DND-41 (cell line): Measurements from ENCODE around the gene DNM2.

ENCODE experiments used
- ATAC-seq: fragments of 200-7000 bp; cut with Tn5 transposase; 3 replicates; pipeline ENCODE4 v1.9.1; 2021; ENCODE audit warnings: low read depth; ENCODE audit not compliant: insufficient read depth
- DNase-seq: peaks from one replicate; pipeline ENCODE4 v3.0.0-alpha.2; 2020
- H2AFZ ChIP-seq: 2 replicates; pipeline ENCODE4 v1.6.0; 2012; ENCODE audit warnings: low read depth, low read length
- H3K27ac ChIP-seq: 2 replicates; pipeline ENCODE4 v1.5.1; 2012; ENCODE audit warnings: low read length, inconsistent platforms
- H3K27me3 ChIP-seq: fragments of 200-600 bp; sonication (generic); 2 replicates; pipeline ENCODE4 v1.6.0; 2012; ENCODE audit warnings: low read length, mild to moderate bottlenecking, inconsistent platforms; ENCODE audit not compliant: insufficient read depth, poor library complexity
- H3K36me3 ChIP-seq: 2 replicates; pipeline ENCODE4 v1.5.1; 2012; ENCODE audit warnings: low read length, inconsistent platforms; ENCODE audit not compliant: insufficient read depth
- H3K4me1 ChIP-seq: 2 replicates; pipeline ENCODE4 v1.5.1; 2012; ENCODE audit warnings: mild to moderate bottlenecking, low read length; ENCODE audit not compliant: insufficient read depth
- H3K4me2 ChIP-seq: 2 replicates; pipeline ENCODE4 v1.6.0; 2012; ENCODE audit warnings: mild to moderate bottlenecking, moderate library complexity, low read length, inconsistent platforms; ENCODE audit not compliant: insufficient read depth
- H3K4me3 ChIP-seq, 2 experiments: fragments of 200-600 bp in 1 of 2; shearing (Covaris generic) in 1 of 2; 2 replicates each; pipeline ENCODE4 v1.5.1; 2012 to 2016; ENCODE audit warnings: inconsistent platforms in 2 of 2, low read length in 2 of 2, mild to moderate bottlenecking in 2 of 2, low read depth in 1 of 2, moderate library complexity in 1 of 2
- H3K79me2 ChIP-seq: 2 replicates; pipeline ENCODE4 v1.6.0; 2012; ENCODE audit warnings: low read length, inconsistent platforms; ENCODE audit not compliant: insufficient read depth
- H3K9ac ChIP-seq: 2 replicates; pipeline ENCODE4 v1.6.0; 2012; ENCODE audit warnings: low read depth, mild to moderate bottlenecking, inconsistent platforms, low read length, moderate library complexity
- H3K9me3 ChIP-seq: 2 replicates; pipeline ENCODE4 v1.5.1; 2012; ENCODE audit warnings: low read length, moderate library complexity, mild to moderate bottlenecking, inconsistent platforms; ENCODE audit not compliant: insufficient read depth, severe bottlenecking
- H4K20me1 ChIP-seq: 2 replicates; pipeline ENCODE4 v1.6.0; 2012; ENCODE audit warnings: low read length; ENCODE audit not compliant: insufficient read depth
- CTCF ChIP-seq: IDR thresholded peaks from 2 replicates; pipeline ENCODE4 v1.5.1; 2012; ENCODE audit warnings: borderline replicate concordance, low read length, moderate library complexity, mild to moderate bottlenecking; ENCODE audit not compliant: poor library complexity, severe bottlenecking; ENCODE audit errors: extremely low read depth
- EZH2 ChIP-seq: IDR thresholded peaks from 3 replicates; pipeline ENCODE4 v1.6.1; 2012; ENCODE audit warnings: borderline replicate concordance, low read depth, mild to moderate bottlenecking, moderate library complexity, low read length, inconsistent platforms; ENCODE audit not compliant: severe bottlenecking

Gene DNM2

GRCh38 chr19:10729411-10729810, 11.5 kb downstream of the DNM2 start:
- H3K4me3 ChIP-seq, result no peak overlapping the region
- peaks cover 27% of the 10 kb centered on the region for H3K36me3 ChIP-seq
- no peaks in the 10 kb centered on the region for H3K27me3 ChIP-seq
- H3K9ac ChIP-seq, result no peak overlapping the region
- H3K27ac ChIP-seq, result no peak overlapping the region
- DNase-seq (no peak), ATAC-seq (no peak)
- H3K4me1 ChIP-seq, result no peaks in the 10 kb centered on the region
- H3K79me2 ChIP-seq, result peaks cover 98% of the 10 kb centered on the region
- H3K4me2 ChIP-seq, result no peak overlapping the region
- TF ChIP-seq EZH2 (no peak), CTCF (no peak)
- H3K9me3 ChIP-seq, result no peaks in the 10 kb centered on the region
- H4K20me1 ChIP-seq, result peaks cover 72% of the 10 kb centered on the region
- no peak overlapping the region for H2AFZ ChIP-seq

DNA sequence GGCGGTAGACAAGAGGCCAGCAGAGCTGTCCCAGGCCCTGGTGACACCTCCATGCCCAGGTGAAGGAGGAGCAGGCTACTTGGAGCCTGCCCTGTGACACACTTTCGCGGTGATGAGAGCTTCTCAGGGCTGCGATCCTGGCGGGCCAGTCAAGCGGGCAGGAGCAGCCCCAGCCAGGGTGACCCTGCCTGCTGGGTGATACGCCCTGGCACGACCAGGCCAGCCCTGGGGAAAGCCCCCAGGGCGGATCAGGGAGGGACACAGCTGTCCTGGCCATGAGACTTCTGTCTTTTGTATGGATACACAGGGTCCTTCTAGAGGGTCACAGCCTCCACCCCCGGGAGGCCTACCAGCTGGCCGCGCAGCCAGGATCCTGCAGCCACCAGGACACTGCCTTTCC, 13.1 kb downstream of the DNM2 start:
- Histone ChIP-seq H3K36me3 (peaks cover 18% of the 10 kb centered on the region), H3K9me3 (no peaks in the 10 kb centered on the region), H3K79me2 (peaks cover 98% of the 10 kb centered on the region), H3K27me3 (no peaks in the 10 kb centered on the region), H3K4me2 (no peak overlapping the region), H3K27ac (no peak overlapping the region), H2AFZ (no peak overlapping the region), H3K9ac (no peak overlapping the region), H4K20me1 (peaks cover 69% of the 10 kb centered on the region), H3K4me3 (no peak overlapping the region), H3K4me1 (no peaks in the 10 kb centered on the region)
- ATAC-seq, result no peak
- DNase-seq, result no peak
- TF ChIP-seq CTCF (no peak), EZH2 (no peak)

DNA sequence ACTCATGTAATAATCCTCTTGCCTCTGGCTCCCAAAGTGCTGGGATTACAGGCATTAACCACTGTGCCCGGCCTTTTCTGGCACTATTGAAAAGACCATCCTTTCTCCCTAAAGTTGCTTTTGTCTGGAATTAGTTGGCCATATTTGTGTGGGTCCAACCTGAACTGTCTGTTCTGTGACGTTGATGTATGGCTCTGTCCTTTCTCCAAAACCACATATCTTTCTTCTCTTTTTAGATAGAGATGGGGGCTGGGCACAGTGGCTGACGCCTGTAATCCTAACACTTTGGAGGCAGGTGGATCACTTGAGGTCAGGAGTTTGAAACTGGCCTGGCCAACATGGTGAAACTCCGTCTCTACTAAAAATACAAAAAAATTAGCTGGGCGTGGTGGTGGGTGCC, 17.9 kb downstream of the DNM2 start:
- ATAC-seq (no peak), DNase-seq (no peak)
- Histone ChIP-seq H3K36me3 (peaks cover 17% of the 10 kb centered on the region), H3K79me2 (peaks cover 98% of the 10 kb centered on the region), H3K4me1 (no peaks in the 10 kb centered on the region), H3K27ac (no peak overlapping the region), H2AFZ (no peak overlapping the region), H3K4me3 (no peak overlapping the region), H3K27me3 (no peaks in the 10 kb centered on the region), H4K20me1 (peaks cover 51% of the 10 kb centered on the region), H3K4me2 (no peak overlapping the region), H3K9me3 (peaks cover 3% of the 10 kb centered on the region), H3K9ac (no peak overlapping the region)
- TF ChIP-seq EZH2 (no peak), CTCF (no peak)

DNA sequence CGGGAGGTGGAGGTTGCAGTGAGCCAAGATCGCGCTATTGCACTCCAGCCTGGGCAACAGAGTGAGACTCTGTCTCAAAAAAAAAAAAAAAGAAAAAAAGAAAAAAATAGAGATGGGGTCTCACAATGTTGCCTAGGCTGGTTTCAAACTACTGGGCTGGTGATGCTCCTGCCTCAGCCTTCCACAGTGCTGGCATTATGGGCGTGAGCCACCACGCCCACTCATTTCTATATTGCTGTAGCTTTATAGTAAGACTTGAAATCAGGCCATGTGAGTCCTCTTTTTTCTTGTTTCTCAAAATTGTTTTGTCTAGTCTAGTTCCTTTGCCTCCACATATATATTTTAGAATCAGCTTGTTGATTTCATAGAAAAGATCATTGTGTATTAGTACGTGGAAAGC, 18.3 kb downstream of the DNM2 start:
- DNase-seq (no peak), ATAC-seq (no peak)
- no peak overlapping the region for H3K27ac ChIP-seq
- no peak for TF ChIP-seq EZH2
- no peak overlapping the region for H3K4me3 ChIP-seq
- H3K27me3 ChIP-seq, result no peaks in the 10 kb centered on the region
- peaks cover 98% of the 10 kb centered on the region for H3K79me2 ChIP-seq
- peaks cover 46% of the 10 kb centered on the region for H4K20me1 ChIP-seq
- no peaks in the 10 kb centered on the region for H3K4me1 ChIP-seq
- no peak overlapping the region for H3K9ac ChIP-seq
- peaks cover 17% of the 10 kb centered on the region for H3K36me3 ChIP-seq
- H3K4me2 ChIP-seq, result no peak overlapping the region
- H3K9me3 ChIP-seq, result peaks cover 3% of the 10 kb centered on the region
- no peak overlapping the region for H2AFZ ChIP-seq
